IPS-18c (cell line): ENCODE measurements around the gene SYMPK.

Experiments
- H3K4me3 ChIP-seq: 2 replicates; pipeline ENCODE4 v1.7.0; 2013; ENCODE audit warnings: low read depth, mild to moderate bottlenecking, low read length, moderate library complexity; ENCODE audit not compliant: insufficient read depth
- H3K9me3 ChIP-seq: one replicate; pipeline ENCODE4 v1.6.1; 2013; ENCODE audit warnings: mild to moderate bottlenecking, low read length, moderate library complexity; ENCODE audit not compliant: control insufficient read depth, insufficient read depth

SYMPK gene

DNA sequence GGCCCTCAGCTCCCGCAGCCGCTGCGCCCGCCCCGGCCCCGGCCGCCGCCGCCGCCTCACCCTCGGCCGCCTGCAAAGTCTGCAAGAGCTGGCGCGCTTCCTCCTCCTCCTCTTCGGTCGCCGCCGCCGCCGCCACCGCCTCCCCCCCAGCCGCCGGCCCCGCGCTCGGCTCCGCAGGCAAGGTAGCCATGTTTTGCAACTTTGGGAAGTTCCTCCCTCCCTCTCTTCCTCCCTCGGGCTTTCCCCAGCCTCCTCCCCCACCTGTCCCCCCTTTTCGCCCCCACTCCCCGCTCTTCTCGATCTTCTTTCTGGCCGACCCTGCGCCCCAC is 94.3 kb downstream of the SYMPK start:
- peaks cover 2% of the 10 kb centered on the region for H3K9me3 ChIP-seq
- peak overlapping the region; percentile 91 for H3K4me3 ChIP-seq

GRCh38 chr19:45767881-45768654 is 94.9 kb downstream of the SYMPK start:
- peak overlapping the region; percentile 91 for H3K4me3 ChIP-seq
- peaks cover 2% of the 10 kb centered on the region for H3K9me3 ChIP-seq

DNA sequence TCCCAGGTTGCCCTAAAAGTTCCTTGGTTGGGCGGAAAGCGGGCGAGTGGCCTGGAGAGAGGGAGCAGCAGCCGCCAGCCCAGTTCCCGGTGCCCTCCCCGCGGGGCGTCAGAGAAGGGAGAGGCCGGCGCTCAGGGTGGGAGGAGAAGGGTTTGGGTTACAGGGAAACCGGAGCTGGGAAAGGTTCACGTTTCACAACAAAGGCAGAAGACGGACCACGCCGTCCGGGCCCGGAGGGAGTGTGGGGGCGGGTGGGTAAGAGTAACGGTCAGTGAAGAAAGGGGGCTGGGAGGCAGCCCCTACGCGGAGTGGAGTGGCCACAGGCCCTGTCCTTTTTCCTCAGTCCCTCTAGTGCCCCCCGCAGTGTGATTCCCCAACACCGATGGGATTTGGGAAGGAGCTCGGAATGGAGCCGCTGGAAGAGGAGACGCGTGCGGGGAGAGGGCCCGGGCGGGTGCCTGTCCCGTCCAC is 95.5 kb downstream of the SYMPK start:
- peaks cover 2% of the 10 kb centered on the region for H3K9me3 ChIP-seq
- peak overlapping the region; percentile 91 for H3K4me3 ChIP-seq

GRCh38 chr19:45766869-45767346 is 96.0 kb downstream of the SYMPK start:
- Histone ChIP-seq H3K9me3 (peaks cover 2% of the 10 kb centered on the region), H3K4me3 (peak overlapping the region; percentile 91)

DNA sequence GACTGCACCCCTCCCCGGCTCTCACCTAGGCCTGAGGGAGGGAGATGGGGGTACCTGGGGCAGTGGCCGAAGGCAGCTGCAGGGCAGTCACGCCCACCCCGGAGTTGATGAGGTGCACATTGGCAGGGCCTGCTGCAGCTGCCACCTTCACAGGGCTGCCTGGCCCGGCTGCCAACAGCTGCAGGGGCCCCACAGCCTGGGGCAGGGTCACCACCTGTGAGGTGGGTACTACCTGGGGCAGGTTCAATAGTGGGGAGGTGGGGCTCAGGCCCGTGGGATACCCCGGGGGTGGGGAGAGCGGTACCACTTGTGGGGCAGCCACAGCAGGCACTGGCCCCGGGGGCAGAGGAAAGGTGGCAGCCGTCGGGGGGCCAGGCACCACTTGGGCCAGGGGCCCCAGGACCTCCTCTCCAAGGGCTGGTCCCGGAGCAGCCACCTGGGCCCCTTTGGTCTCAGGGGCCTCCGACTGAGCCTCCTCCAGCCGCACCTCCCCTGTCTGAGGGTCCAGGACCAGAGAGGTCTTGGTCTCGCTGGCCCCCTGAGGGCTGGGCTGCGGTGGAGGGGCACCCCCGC is 96.6 kb downstream of the SYMPK start:
- H3K9me3 ChIP-seq = peaks cover 2% of the 10 kb centered on the region
- H3K4me3 ChIP-seq = no peak overlapping the region; the same call in 1 of the 2 replicates

GRCh38 chr19:45765702-45766295 is 97.1 kb downstream of the SYMPK start:
- Histone ChIP-seq H3K9me3 (peaks cover 2% of the 10 kb centered on the region), H3K4me3 (no peak overlapping the region)
